GM19372 (cell line): Measurements from ENCODE around the gene LAP3.
"Not testable (repeated sequence)": the region's sequence is repeated elsewhere in the genome, so short reads cannot be mapped to it uniquely, and the experiment has no call there.

ENCODE experiments used
- ATAC-seq: cut with Tn5 transposase; IDR thresholded peaks from one replicate; pipeline ENCODE4 v1.9.1; 2021; ENCODE audit warnings: mild to moderate bottlenecking, low read depth, moderate library complexity; ENCODE audit not compliant: unreplicated experiment

LAP3 gene

DNA sequence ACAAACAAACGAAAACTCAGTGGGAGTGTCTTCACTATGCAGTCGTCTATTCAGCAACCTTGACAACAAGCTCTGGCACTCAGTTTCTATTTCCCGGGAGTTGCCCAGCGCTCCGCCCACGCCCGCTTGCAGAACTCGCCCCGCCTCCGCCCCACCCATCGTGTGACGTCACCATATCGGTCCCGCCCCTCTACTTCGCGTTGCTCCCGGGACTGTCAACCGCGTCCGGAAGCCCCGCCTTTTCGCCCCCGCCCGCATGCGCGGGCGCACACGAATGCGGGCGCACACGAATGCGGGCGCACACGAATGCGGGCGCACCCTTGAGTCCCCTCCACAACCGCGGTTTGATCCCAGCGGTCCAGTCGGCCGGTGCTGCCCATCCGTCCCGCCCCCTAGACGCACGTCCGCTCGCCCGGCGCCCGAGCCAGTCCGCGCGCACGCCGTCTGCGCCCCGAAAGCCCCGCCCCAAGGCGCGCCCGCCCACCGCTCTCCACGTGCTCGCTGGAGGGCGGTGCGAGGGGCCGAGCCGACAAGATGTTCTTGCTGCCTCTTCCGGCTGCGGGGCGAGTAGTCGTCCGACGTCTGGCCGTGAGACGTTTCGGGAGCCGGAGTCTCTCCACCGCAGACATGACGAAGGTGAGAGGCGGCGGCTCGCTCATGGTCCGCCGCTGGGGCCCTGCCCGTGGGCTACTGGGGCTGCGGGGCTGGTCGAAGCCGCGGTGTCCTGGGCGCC, at the start of gene LAP3:
Gene LAP3 (plus strand): TSS at position 267 of the 733 bp plus-strand sequence. CDS start 268 bp downstream, at position 535.
- ATAC-seq = peak; percentile 79

DNA sequence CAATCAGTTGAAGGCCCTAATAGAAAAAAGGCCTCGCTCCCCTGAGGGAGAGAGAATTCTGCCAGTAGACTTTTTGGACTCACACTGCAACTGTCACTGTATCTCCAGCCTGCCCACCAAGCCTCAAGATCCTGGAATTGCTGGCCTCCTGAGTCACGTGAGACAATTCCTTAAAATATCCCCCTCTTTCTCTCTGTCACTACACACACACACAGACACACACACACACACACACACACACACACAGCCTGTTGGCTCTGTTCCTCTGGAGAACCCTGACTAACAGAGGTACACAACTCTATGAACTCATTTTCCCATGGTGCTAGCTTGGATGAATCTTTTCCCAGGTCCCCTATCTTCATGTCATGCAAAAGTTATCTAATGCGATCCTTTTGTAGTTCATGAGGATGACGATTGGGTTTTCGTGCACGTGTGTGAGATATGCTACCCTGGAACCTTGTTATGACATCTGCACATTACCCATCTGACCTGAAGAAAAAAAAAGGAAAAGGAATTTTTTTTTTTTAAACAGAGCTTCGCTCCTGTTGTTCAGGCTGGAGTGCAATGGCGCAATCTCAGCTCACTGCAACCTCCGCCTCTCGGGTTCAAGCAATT, 48.3 kb upstream of the LAP3 start:
- ATAC-seq = no peak

DNA sequence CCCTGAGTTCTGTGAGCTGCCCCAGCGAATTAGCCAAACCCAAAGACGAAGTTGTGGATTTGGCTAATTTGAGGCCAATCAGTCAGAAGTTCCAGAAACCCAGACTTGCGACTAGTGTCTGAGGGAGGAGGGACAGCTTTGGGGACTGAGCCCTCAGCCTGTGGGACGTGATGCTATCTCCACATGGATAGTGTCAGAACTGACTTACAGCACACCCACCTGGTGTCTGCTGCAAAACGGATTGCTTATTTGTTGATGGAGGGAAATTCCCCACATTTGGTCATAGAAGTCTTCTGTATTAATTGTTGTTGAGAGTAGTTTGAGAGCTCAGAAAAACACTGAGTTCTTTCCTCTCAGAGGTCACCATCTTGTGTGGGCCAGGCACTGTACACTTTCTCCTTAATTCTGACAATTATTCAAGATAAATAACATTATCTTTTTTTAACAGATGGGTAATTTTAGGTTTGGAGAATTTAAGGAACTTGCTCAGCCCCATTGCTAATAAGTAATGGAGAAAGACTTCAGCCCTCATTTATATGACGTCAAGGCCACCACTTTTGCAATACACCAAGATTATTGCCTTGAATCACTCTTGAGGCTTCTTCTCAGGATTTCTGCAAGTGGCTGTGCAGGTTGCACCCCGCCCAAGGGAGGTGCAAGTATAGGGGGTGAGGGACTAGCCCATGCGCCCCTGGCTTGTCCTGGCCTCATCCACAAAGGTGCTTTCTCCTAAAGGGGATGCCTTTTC, 45.3 kb upstream of the LAP3 start:
- ATAC-seq = no peak

GRCh38 chr4:17534705-17535104, 42.3 kb upstream of the LAP3 start:
- ATAC-seq = no peak

GRCh38 chr4:17535242-17535641, 41.8 kb upstream of the LAP3 start:
- ATAC-seq = no peak

- ATAC-seq = no peak
Observed at GRCh38 chr4:17535906-17536305, 41.1 kb upstream of the LAP3 start.

GRCh38 chr4:17537060-17537459, 39.9 kb upstream of the LAP3 start:
- ATAC-seq = not testable (repeated sequence)

DNA sequence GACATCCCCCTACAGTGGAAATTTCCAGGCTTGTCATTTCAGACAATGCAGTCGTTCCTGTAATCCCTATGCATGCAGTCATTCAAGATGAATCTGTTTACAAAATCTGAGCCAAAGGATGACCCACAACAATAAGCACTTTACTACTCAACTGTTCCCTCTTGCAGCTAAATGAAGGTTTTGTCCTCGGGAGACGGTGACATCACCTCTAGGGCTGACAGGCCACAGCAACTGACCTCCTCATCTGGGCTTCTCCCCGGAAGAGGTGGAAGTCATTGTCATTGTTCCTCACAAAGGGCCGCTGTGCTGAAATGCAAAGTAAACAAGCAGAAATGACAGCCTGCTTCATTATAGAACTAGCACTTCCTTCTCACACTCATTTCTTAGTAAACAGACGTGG, 32.8 kb upstream of the LAP3 start:
- no peak for ATAC-seq

GRCh38 chr4:17544831-17545234, 32.2 kb upstream of the LAP3 start:
- no peak for ATAC-seq

GRCh38 chr4:17545374-17546140, 31.4 kb upstream of the LAP3 start:
- ATAC-seq = no peak

GRCh38 chr4:17546222-17546621, 30.8 kb upstream of the LAP3 start:
- ATAC-seq = no peak

- no peak for ATAC-seq
Observed at GRCh38 chr4:17546678-17547077, 30.3 kb upstream of the LAP3 start.

DNA sequence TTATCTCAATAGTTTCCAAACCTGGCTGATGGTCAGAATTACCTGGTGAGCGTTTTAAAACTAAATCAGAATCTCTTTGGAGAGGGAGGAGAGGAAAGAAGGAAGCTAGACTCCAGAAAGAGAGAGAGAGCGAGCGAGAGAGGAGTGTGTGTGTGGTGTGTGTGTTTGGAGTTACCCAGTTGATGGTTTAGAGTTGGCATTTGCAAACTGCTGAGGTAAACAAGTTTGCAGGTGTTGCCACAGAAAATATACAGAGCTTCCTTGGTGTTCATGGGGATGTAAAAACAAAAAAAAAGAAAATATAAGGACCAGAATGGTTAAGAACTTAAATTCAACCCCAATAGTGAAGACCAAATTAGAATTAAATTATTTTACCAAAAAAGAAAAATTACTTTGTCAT, 26.4 kb upstream of the LAP3 start:
- no peak for ATAC-seq

- ATAC-seq = no peak
Observed at GRCh38 chr4:17552427-17552826, 24.6 kb upstream of the LAP3 start.

- no peak for ATAC-seq
Observed at GRCh38 chr4:17554568-17554967, 22.4 kb upstream of the LAP3 start.

- ATAC-seq = no peak
Observed at GRCh38 chr4:17556498-17556897, 20.5 kb upstream of the LAP3 start.

GRCh38 chr4:17557880-17558279, 19.1 kb upstream of the LAP3 start:
- no peak for ATAC-seq

GRCh38 chr4:17558941-17559708, 17.9 kb upstream of the LAP3 start:
- no peak for ATAC-seq

DNA sequence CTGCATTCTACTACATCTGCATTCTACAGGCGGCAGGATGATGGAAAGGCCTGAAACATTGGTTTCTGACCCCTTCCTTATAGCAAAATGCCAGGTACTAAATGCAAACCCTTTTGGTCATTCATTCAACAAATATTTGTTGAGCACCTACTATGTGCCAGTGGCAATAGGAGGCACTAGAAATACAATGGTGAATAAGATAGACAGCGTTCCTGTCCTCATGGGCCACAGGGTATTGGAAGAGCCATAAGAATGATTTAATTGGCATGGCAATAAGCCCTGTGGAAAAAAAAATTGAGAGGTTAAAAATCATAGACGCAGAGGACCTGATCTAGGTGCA, 17.3 kb upstream of the LAP3 start:
- ATAC-seq = no peak

DNA sequence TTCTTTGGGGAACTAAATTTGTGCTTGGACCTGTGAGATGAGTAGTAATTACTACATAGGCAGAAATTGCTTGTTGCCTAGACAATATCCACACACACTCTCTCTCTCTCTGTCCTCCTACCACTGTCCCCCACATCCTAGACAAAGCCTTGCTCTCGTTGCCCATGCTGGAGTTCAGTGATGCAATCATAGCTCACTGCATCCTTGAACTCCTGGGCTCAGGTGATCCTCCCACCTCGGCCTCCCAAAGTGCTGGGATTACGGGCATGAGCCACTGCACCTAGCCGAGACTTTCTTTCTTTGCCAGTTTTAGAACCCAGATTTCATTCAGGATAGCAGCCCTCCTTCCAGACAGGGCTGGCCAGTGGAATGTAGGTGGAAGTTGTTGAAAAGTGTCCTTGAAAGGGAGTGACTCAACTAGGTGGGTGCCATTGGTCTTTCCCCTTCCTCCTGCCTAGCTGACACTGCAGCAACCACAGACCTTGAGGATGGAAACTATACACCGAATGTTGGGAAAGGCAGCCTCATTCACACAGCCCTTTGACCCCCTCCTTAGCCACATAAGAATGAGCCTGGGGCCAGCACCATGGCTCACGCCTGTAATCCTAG, 16.8 kb upstream of the LAP3 start:
- ATAC-seq = no peak
